HTERT RPE-1 (cell line): ENCODE measurements around the gene WDR45B.

Source experiments
- in situ Hi-C: fragments of 300-500 bp; cut with MboI; formaldehyde crosslinking; loops from 4 replicates; pipeline ENCODE4 v1.14.3; 2020; ENCODE audit warnings: low sequenced_read_pairs

The WDR45B gene

DNA sequence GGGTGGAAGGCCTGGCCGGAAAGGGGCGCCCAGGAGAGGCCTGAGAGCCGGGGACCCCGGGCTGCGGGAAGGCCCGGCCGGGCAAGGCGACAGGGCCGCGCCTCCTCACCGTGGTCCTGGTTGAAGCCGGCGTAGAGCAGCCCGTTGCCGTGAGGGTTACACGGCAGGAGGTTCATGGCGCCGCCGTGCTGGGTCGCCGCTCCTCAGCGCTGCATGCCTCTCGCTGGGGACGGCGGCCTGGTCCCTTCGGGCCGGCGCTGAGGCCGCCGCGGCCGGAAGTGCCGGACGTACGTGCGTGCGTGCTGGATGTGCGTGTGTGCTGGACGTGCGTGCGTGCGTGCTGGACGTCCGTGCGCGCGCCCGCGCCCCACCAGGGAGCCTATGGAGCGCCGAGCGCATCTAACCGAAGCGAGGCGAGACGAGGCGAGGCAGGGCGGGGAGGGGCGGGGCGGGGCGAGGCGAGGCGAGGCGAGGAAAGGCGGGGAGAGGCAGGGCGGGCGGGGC is at the start of gene WDR45B:
TSS of gene WDR45B (minus strand) at position 280 of the 504 bp plus-strand sequence. CDS start at position 176, 104 bp downstream.
- in situ Hi-C loops, result no loop called here

- in situ Hi-C loops, result no loop called here
Measured at GRCh38 chr17:82697808-82698064, 49.5 kb upstream of the WDR45B start.

- in situ Hi-C loops, result no loop called here
Measured at GRCh38 chr17:82696916-82697807, 48.9 kb upstream of the WDR45B start.

- in situ Hi-C loops, result no loop called here
Measured at GRCh38 chr17:82696259-82696658, 48.0 kb upstream of the WDR45B start.

DNA sequence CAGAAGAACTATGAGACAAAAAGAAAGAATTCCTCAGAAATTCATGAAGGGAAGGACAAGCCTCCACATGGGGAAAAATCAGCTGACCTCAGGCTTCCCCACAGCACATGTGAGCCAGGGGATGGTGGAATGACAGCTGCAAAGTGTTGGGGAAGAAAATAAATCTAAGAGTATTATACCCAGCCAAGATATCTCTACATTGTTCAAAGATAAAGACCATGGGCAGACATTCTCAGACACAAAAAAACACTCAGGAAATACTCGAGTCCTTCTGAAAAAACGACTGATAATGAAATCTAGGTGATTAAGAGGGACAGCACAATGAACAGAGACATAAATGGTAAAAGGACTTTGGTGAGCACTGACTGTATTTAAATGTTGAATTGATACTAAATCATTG is 46.4 kb upstream of the WDR45B start:
- in situ Hi-C loops, result no loop called here

DNA sequence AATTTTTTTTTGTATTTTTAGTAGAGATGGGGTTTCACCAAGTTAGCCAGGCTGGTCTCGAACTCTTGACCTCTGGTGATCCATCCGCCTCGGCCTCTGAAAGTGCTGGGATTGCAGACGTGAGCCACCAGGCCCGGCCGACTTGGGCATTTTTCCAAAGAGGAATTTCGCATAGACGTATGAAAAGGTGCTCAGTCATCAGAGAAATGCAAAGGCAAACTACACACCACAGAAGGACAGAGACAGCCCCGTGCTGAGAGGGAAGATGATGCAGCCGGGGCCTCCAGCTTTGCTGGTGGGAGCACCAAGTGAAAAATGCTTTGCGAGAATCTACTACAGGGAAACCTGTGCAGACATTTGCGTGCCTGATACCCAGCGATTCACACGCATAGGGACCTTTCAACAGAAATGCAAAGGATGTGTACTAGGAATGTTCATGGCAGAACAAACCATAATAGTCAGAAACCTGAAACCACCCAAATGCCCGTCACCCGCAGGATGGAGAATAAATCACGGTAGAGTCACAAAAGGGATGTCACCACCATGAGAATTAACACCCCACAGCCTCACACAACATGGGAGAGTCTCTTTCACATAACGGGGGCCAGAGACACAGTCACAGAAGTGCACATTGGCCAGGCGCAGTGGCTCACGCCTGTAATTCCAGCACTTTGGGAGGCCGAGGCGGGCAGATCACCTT is 45.1 kb upstream of the WDR45B start:
- in situ Hi-C loops, result no loop called here

GRCh38 chr17:82692268-82692667 is 44.0 kb upstream of the WDR45B start:
- in situ Hi-C loops, result no loop called here

GRCh38 chr17:82691714-82692113 is 43.5 kb upstream of the WDR45B start:
- in situ Hi-C loops, result no loop called here

DNA sequence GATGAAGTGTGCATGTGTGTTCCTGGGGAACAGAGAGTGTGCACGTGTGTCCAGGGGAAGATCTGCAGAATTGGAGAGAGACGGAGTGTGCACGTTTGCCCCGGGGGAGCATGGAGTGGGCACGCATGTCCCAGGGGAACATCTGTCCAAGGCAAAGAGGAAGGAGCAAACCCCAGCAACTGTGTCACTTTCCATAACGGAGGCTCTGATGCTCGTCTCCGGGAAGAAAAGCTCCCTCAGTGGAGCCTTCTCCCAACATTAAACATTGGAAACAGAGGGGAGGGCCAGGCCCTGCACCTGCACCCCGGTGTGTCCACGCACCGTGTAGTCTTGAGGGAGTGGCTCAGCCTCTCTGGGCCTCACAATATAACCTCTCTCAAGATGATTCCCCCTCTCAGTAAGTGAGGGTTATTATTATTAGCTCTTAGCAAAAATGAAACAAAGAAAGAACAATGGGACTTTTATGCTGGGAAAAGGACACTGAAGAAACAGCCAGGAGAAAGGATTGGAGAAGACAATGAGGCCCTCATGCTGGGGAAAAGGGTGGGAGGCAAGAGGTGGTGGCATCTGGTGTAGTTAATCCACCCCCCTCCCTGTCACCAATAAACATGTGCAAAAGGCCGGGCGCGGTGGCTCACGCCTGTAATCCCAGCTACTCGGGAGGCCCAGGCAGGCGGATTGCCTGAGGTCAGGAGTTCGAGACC is 42.7 kb upstream of the WDR45B start:
- in situ Hi-C loops, result no loop called here

- in situ Hi-C loops, result no loop called here
Measured at GRCh38 chr17:82689077-82689476, 40.8 kb upstream of the WDR45B start.

GRCh38 chr17:82687871-82688270 is 39.6 kb upstream of the WDR45B start:
- in situ Hi-C loops, result no loop called here

DNA sequence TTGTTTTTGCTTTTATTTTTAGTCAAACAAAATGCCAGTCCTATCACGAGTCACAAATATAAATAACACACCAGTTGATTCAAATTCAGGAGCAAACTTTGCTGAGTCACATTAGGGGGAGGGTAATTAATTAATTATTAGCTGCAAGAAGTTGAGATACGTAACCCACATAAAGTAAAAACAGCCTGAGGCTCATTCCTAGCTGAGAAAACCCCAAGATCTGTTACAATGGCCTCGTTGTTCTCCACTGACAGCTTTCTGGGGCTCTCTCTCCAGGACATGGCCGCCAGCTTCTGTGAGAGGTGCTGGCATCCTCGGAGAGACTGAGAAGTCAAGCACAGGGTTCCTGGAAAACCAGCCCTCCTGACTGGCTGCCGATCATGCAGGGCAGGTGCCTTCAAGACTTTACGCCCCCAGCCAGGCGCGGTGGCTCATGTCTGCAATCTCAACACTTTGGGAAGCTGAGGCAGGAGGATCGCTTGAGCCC is 39.2 kb upstream of the WDR45B start:
- in situ Hi-C loops, result no loop called here

GRCh38 chr17:82686366-82687324 is 38.4 kb upstream of the WDR45B start:
- in situ Hi-C loops, result no loop called here

- in situ Hi-C loops, result no loop called here
Measured at GRCh38 chr17:82685291-82685690, 37.0 kb upstream of the WDR45B start.

GRCh38 chr17:82684228-82684841 is 36.1 kb upstream of the WDR45B start:
- in situ Hi-C loops, result no loop called here

- in situ Hi-C loops, result no loop called here
Measured at GRCh38 chr17:82683534-82683933, 35.3 kb upstream of the WDR45B start.

DNA sequence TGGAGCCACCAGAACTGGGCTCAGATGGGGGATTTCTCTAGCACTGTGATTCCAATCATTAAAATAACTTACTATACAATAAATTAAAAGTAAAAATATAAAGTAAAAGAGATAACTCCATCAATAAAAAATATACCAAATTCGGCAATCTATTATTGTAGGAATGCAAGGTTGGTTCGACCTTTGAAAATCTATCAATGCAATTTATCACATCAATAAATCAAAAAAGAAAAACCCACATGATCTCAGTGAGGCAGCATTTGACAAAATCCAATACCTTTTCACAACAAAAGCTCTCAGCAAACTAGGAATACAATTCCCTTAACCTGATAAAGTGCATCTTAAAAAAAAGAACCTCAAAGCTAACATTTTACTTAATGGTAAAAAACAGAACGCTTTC is 33.3 kb upstream of the WDR45B start:
- in situ Hi-C loops, result no loop called here

DNA sequence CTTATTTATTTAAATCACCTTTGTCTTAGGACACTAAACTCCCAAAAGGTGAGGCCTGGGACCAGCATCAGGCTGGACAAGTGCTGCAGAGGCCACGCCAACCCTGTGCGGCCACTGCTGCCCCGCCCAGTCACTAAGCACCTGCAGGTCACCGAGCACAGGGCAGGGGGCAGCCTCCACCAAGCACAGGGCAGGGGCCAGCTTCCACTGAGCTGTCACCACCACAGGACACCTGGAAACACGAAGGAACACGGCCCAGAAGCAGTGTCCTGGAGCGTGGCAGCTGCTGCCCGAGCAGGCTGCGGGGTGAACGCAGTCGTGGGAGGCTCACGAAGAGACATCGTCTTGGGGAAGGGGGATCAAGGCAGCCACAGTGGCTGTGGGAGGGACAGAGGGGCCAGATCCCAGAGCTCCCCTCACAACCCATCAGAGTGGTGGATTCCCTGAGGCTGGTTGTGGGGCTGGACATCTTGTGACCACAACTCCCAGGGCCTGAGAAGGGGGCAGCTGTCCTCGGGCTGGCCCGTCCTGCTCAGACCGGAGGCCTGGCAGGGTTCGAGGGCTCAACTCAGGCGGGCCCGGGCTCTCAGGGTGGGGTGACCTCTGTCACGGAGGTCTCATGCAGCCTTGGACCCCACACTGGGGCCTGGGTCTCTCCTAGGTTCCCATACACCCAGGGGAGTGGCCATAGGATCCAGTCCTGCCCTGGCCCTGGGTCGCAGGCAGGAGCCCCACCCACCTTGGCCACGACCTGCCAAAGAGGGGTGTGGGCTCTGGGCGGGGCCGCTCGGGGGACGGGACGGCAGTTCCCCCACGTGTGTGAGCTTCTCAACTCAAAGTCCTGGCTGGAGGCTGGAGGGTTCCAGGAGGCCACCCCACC is 31.6 kb upstream of the WDR45B start:
- in situ Hi-C loops, result no loop called here
